Heart left ventricle (tissue), 13 donors: ENCODE data around the gene TOMM5.

ENCODE experiments used
- CTCF ChIP-seq, 12 donors: fragments of 200-600 bp; sonication (generic) in 4 of 12; IDR thresholded peaks; one replicate each; pipeline versions ENCODE4 v1.5.0 to v1.8.0; 2018 to 2022; ENCODE audit warnings: antibody characterized with exemption in 12 of 12, mild to moderate bottlenecking in 5 of 12
- POLR2A ChIP-seq, 2 donors: fragments of 450-650 bp; IDR thresholded peaks; one replicate each; pipeline ENCODE4 v1.6.1; 2017; ENCODE audit warnings: antibody characterized with exemption in 2 of 2, mild to moderate bottlenecking in 2 of 2, moderate library complexity in 2 of 2
- donor health status: ischemic (EF 13 %, LVEDD 7.1; RV severe dilation, severe dysfunction).
- donor health status: DM: no; HTN: yes; CAD: no.
- donor health status: DM: no; HTN: no; CAD: no.
- donor health status: ischemic (EF 25% LVEDD 6.9; RV normal size, moderate dysfunction).
- donor health status: ischemic (EF 25% LVEDD 5.7; RV mildly dilated, moderate dysfunction).
- donor health status: ischemic (EF 35%, LVEDD 5.7; RV mildly dilated, moderate dysfunction).
- donor health status: nonischemic (EF 11% LVEDD 7.7; RV severe dilation, severe dysfunction).
- donor health status: DM: yes; HTN: yes; CAD: no.
- donor health status: PGD.
- donor health status: ischemic (EF 29% LVEDD 5.4; RV normal size, mild dysfunction).
- donor health status: nonischemic (EF 23%, LVEDD 6.1; RV moderate dilation, normal function).

- TF ChIP-seq CTCF (IDR thresholded peaks at IDR 0.05) (no peak), POLR2A (IDR thresholded peaks at IDR 0.05) (no peak)
Observed at GRCh38 chr9:37575511-37575914, 16.9 kb downstream of the TOMM5 start.
